GM12878 (cell line): ENCODE results near the gene C6orf89. TPM values are rescaled to one million over a fixed set of nuclear protein-coding genes. Genes with fewer than 3 reads are reported as not detected.

Source experiments
- ATAC-seq: fragments of 200-7000 bp; cut with Tn5 transposase; 3 replicates; pipeline ENCODE4 v1.9.1; 2020; ENCODE audit warnings: mild to moderate bottlenecking, moderate library complexity
- BruUV-seq: library from RNA; stranded (reverse); fragments of 400-500 nt; replicated peaks from 2 replicates; lab custom pipeline; 2021; lab: Mats Ljungman, UMichigan
- CTCF ChIA-PET: fragments of 300-600 bp; sonication (Branson Sonifier 250); formaldehyde crosslinking; extraction: SDS; loops from one replicate; lab custom pipeline; 2021; ENCODE audit warnings: inconsistent platforms; lab: Yijun Ruan, JAX
- POLR2A ChIA-PET: fragments of 350-600 bp; formaldehyde crosslinking; extraction: SDS; loops from one replicate; lab custom pipeline; 2021; ENCODE audit warnings: inconsistent platforms; lab: Charles Lee
- RAD21 ChIA-PET: fragments of 300-600 bp; sonication (Branson Sonifier 250); formaldehyde crosslinking; loops from one replicate; lab custom pipeline; 2023; ENCODE audit warnings: antibody characterized with exemption; ENCODE audit not compliant: unreplicated experiment; lab: Charles Lee
- SMC1A ChIA-PET: fragments of 300-600 bp; sonication (Branson Sonifier 250); formaldehyde crosslinking; loops from one replicate; lab custom pipeline; 2023; ENCODE audit not compliant: unreplicated experiment, uncharacterized antibody; lab: Charles Lee
- DNase-seq: peaks from one replicate; pipeline ENCODE4 v3.0.0-alpha.2; 2011; ENCODE audit warnings: low read depth, low spot score
- FAIRE-seq: peaks from 3 replicates; lab custom pipeline; 2011; peaks lifted over from hg19 to GRCh38; lab: Jason Lieb, UNC
- H2AFZ ChIP-seq: 2 replicates; pipeline ENCODE4 v1.6.0; 2011; ENCODE audit warnings: low read depth, low read length, control low read depth; ENCODE audit not compliant: control insufficient read depth
- H3K27ac ChIP-seq: 2 replicates; pipeline ENCODE4 v1.5.1; 2011; ENCODE audit warnings: control low read depth; ENCODE audit not compliant: control insufficient read depth, insufficient read depth
- H3K27me3 ChIP-seq, 2 experiments: replicated peaks in 1 of 2; 2 replicates each; pipeline versions ENCODE4 v1.6.0 to v1.6.1; 2011; ENCODE audit warnings: low read length in 1 of 2; ENCODE audit not compliant: control insufficient read depth in 2 of 2, insufficient read depth in 2 of 2
- H3K36me3 ChIP-seq, 2 experiments: 2 replicates each; pipeline ENCODE4 v1.5.1; 2011; ENCODE audit warnings: low read length in 1 of 2; ENCODE audit not compliant: control insufficient read depth in 2 of 2, insufficient read depth in 2 of 2
- H3K4me1 ChIP-seq: 2 replicates; pipeline ENCODE4 v1.6.1; 2011; ENCODE audit warnings: mild to moderate bottlenecking, low read length, moderate library complexity, mixed read lengths; ENCODE audit not compliant: control insufficient read depth, insufficient read depth
- H3K4me2 ChIP-seq: 2 replicates; pipeline ENCODE4 v1.6.0; 2011; ENCODE audit warnings: control low read depth; ENCODE audit not compliant: control insufficient read depth, insufficient read depth
- H3K4me3 ChIP-seq: fragments of 200-600 bp; sonication (generic); 2 replicates; pipeline ENCODE4 v1.5.1; 2016
- H3K79me2 ChIP-seq: 2 replicates; pipeline ENCODE4 v1.6.0; 2011; ENCODE audit warnings: low read length; ENCODE audit not compliant: control insufficient read depth, insufficient read depth
- H3K9ac ChIP-seq: 2 replicates; pipeline ENCODE4 v1.8.0; 2011; ENCODE audit warnings: low read length, control low read depth, mixed read lengths; ENCODE audit not compliant: control insufficient read depth, insufficient read depth
- H3K9me3 ChIP-seq: replicated peaks from 3 replicates; pipeline ENCODE4 v1.5.1; 2011; ENCODE audit warnings: mild to moderate bottlenecking, low read length; ENCODE audit not compliant: control insufficient read depth, insufficient read depth
- H4K20me1 ChIP-seq: 2 replicates; pipeline ENCODE4 v1.6.0; 2011; ENCODE audit not compliant: control insufficient read depth, insufficient read depth
- BMI1 ChIP-seq: fragments of 450-650 bp; IDR thresholded peaks from 2 replicates; pipeline ENCODE4 v1.6.1; 2016; ENCODE audit warnings: mild to moderate bottlenecking, moderate library complexity, borderline replicate concordance
- CBFB ChIP-seq: IDR thresholded peaks from 2 replicates; pipeline ENCODE4 v1.6.1; 2016; ENCODE audit warnings: antibody characterized with exemption, low read depth
- CBX5 ChIP-seq: sonication (generic); IDR thresholded peaks from 2 replicates; pipeline ENCODE4 v1.6.1; 2016; ENCODE audit warnings: low read depth, moderate library complexity, mild to moderate bottlenecking, inconsistent platforms
- NFYA ChIP-seq: IDR thresholded peaks from 2 replicates; pipeline ENCODE4 v1.6.1; 2011; ENCODE audit warnings: low read depth, mild to moderate bottlenecking, low read length, improper control_type of control experiment, borderline replicate concordance
- PML ChIP-seq: IDR thresholded peaks from 2 replicates; pipeline ENCODE4 v1.6.1; 2012; ENCODE audit warnings: low read length, inconsistent platforms
- POLR2A ChIP-seq: IDR thresholded peaks from 2 replicates; pipeline ENCODE4 v1.6.1; 2011; ENCODE audit warnings: low read depth, mild to moderate bottlenecking, low read length
- POLR2AphosphoS2 ChIP-seq: IDR thresholded peaks from 2 replicates; pipeline ENCODE4 v1.6.1; 2011; ENCODE audit warnings: low read depth, mild to moderate bottlenecking, low read length, improper control_type of control experiment, moderate library complexity
- SIX5 ChIP-seq: IDR thresholded peaks from 2 replicates; pipeline ENCODE4 v1.6.1; 2011; ENCODE audit warnings: mild to moderate bottlenecking, low read depth, low read length, moderate library complexity; ENCODE audit not compliant: severe bottlenecking
- ZNF24 ChIP-seq: fragments of 450-650 bp; IDR thresholded peaks from 2 replicates; pipeline ENCODE4 v1.6.1; 2017; ENCODE audit warnings: antibody characterized with exemption, mild to moderate bottlenecking
- WGBS: methylation state at CpG from one replicate; pipeline ENCODE4 v1.1.6; 2016; ENCODE audit warnings: low lambda C conversion rate; ENCODE audit not compliant: insufficient replicate concordance, insufficient coverage; ENCODE audit errors: missing lambda C conversion rate; 5-methylcytosine and 5-hydroxymethylcytosine counted together
- in situ Hi-C: fragments of 300-500 bp; cut with MboI; formaldehyde crosslinking; loops from 9 replicates; pipeline ENCODE4 v1.14.3; 2018; ENCODE audit warnings: mixed read lengths
- intact Hi-C: fragments of 100-400 bp; cut with micrococcal nuclease; formaldehyde crosslinking; loops from one replicate; pipeline ENCODE4 v1.14.2; 2022; ENCODE audit not compliant: unreplicated experiment
- polyA plus RNA-seq, 11 experiments: library from polyadenylated mRNA; depleted of rRNA in 4 of 11; unstranded in 6 of 11; stranded (reverse) in 5 of 11; fragments of >200 nt; fragmentation: Nextera tagmentation in 4 of 11; fragmentation: Illumina TruSeq in 1 of 11; extraction: Ambion mirVana in 4 of 11; extraction: Trizol in 1 of 11; gene quantifications; 1 replicate in 1 of 11; 2 replicates in 10 of 11; pipeline versions ENCODE4 v1.2.1 to v1.2.3, GENCODE V29; 2011 to 2016; ENCODE audit warnings: inconsistent platforms in 2 of 11, missing spikeins in 2 of 11, low read depth in 1 of 11
- total RNA-seq, 4 experiments: library from RNA; depleted of rRNA in 3 of 4; stranded (reverse); fragments of >200 nt in 3 of 4; fragmentation: Illumina TruSeq in 1 of 4; extraction: Trizol in 1 of 4; gene quantifications; 2 replicates each; pipeline versions ENCODE4 v1.2.1 to v1.2.3, GENCODE V29; 2013 to 2021
- TF ChIP-seq, protein P1 (sequence below), 3 experiments: IDR thresholded peaks in 2 of 3; conservative IDR thresholded peaks in 1 of 3; 2 replicates each; pipeline ENCODE4 v1.5.1; 2011; ENCODE audit warnings: low read depth in 3 of 3, low read length in 3 of 3, mild to moderate bottlenecking in 3 of 3, control low read depth in 2 of 3, moderate library complexity in 2 of 3, inconsistent platforms in 1 of 3, mixed read lengths in 1 of 3; ENCODE audit not compliant: control insufficient read depth in 2 of 3, insufficient read depth in 1 of 3; ENCODE audit errors: extremely low read depth in 1 of 3
- TF ChIP-seq, protein P2 (sequence below): fragments of 450-650 bp; IDR thresholded peaks from 2 replicates; pipeline ENCODE4 v1.6.1; 2017; ENCODE audit warnings: borderline replicate concordance

Gene C6orf89
- total and polyA plus RNA-seq, 10 of the 15 experiments (the other 5 are each of a cell fraction or from before 2014, with no cell fraction given), result 10.8 to 42.7 (median 28.6) TPM

DNA sequence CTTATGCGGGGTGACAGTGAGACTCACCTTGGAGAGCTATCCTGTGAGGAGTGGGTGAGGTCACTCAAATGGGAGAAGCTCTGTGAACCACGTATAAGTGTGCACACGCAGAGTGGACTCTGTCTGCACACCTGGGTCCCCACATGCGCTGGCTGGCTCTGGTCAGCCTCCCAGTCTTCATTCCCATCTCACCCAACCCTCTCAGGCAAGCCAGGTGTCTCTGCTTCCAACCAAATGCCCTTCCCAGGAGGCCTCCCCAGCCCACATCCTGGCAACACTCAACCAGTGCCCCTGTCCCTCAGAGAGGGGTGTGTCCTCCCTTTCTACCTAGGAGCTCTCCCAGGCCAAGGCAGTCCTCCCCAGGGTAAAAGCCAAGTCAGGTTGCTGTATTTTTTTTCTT, 60.8 kb downstream of the C6orf89 start:
- DNase-seq, result no peak
- Histone ChIP-seq H2AFZ (no peak overlapping the region), H4K20me1 (no peaks in the 10 kb centered on the region), H3K27me3 (no peaks in the 10 kb centered on the region), H3K27ac (no peak overlapping the region), H3K79me2 (no peaks in the 10 kb centered on the region), H3K4me1 (no peaks in the 10 kb centered on the region)
- RAD21 ChIA-PET, result interaction anchor here (1.0 kb wide), 1 partner anchor 72 kb away, joined by 4 read pairs; no protein-coding TSS in a partner anchor
- CTCF ChIA-PET, result interaction anchor here (1.2 kb wide), 1 partner anchor 8 kb away, joined by 3 read pairs; the partner anchor contains the start of gene PI16
- in situ Hi-C loops, result no loop called here
- SMC1A ChIA-PET, result interaction anchor here (1.7 kb wide), 1 partner anchor 71 kb away, joined by 4 read pairs; no protein-coding TSS in a partner anchor
- intact Hi-C loops, result no loop called here
- no peak for TF ChIP-seq CBX5
- no peak for TF ChIP-seq ZNF24
- TF ChIP-seq, all 136 proteins: peak for 0
- Histone ChIP-seq H3K36me3 (no peaks in the 10 kb centered on the region), H3K4me3 (no peak overlapping the region), H3K4me2 (no peak overlapping the region), H3K9ac (no peak overlapping the region), H3K9me3 (no peaks in the 10 kb centered on the region)
- whole genome bisulfite sequencing, result 69% methylated on average over 4 of the region's 4 CpGs
- BruUV-seq, result no TSS peak
- ATAC-seq (no peak), FAIRE-seq (no peak)
- POLR2A ChIA-PET, result interaction anchor here (0.9 kb wide), 1 partner anchor 9 kb away, joined by 4 read pairs; no protein-coding TSS in a partner anchor

DNA sequence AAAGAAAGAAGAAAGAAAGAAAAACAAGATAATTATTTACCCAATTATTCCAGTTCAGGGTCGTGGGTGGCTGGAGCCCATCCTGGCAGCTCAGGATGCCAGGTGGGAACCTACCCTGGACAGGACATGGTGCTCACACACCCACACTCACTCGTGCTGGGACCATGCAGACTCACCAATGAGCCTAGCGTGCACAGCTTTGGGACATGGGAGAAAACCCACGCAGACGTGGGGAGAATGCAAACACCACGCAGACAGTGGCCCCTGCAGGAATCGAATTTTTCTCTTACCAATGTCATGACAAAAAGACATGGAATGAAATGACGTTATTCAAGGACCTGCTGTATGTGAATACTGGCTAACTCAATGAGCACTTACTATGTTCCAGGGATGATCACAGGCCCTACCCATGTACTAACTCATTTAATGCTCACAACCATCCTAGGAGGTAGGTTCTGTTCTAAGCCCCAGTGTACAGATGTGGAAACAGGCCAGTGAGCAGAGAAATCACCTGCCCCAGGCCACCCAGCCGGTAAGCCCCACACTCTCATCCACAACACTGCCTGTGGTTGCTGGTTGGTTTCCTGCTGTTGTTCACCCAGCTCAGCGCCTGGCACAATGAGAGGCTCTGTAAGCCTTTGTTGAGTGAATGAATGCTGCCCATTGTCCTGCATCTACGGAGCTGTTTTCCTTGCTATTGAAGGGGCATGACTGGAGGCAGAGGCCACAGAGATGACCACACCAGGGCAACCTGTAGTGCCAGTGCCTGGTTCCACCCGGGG, 62.0 kb downstream of the C6orf89 start:
- RAD21 ChIA-PET, result interaction anchor here (1.0 kb wide), 1 partner anchor 70 kb away, joined by 4 read pairs; no protein-coding TSS in a partner anchor
- DNase-seq (no peak), ATAC-seq (peak; percentile 82), FAIRE-seq (no peak)
- no peak overlapping the region for H3K27ac ChIP-seq
- H2AFZ ChIP-seq, result no peak overlapping the region
- no peak overlapping the region for H3K4me3 ChIP-seq
- H3K79me2 ChIP-seq, result no peaks in the 10 kb centered on the region
- H3K27me3 ChIP-seq, result no peaks in the 10 kb centered on the region
- WGBS, result 43% methylated on average over 12 of the region's 12 CpGs
- H3K4me2 ChIP-seq, result no peak overlapping the region
- H3K9me3 ChIP-seq, result no peaks in the 10 kb centered on the region
- H3K9ac ChIP-seq, result no peak overlapping the region
- POLR2A ChIA-PET, result interaction anchor here (0.9 kb wide), 1 partner anchor 8 kb away, joined by 4 read pairs; no protein-coding TSS in a partner anchor
- SMC1A ChIA-PET, result interaction anchor here (0.6 to 1.7 kb wide), 3 partner anchors 38 to 70 kb away, joined by 3 to 4 read pairs (median 3); no protein-coding TSS in a partner anchor
- no peaks in the 10 kb centered on the region for H4K20me1 ChIP-seq
- intact Hi-C loops (no loop called here), in situ Hi-C loops (no loop called here)
- no peaks in the 10 kb centered on the region for H3K4me1 ChIP-seq
- no peaks in the 10 kb centered on the region for H3K36me3 ChIP-seq
- BruUV-seq, result no TSS peak
- CTCF ChIA-PET, result interaction anchor here (1.2 to 1.3 kb wide), 2 partner anchors 7 to 70 kb away, joined by 3 read pairs; partner anchors contain the start of gene PI16
- TF ChIP-seq POLR2AphosphoS2, result no peak
- TF ChIP-seq PML, result no peak
- TF ChIP-seq POLR2A, result no peak
- no peak for TF ChIP-seq BMI1
- TF ChIP-seq, protein P1, sequence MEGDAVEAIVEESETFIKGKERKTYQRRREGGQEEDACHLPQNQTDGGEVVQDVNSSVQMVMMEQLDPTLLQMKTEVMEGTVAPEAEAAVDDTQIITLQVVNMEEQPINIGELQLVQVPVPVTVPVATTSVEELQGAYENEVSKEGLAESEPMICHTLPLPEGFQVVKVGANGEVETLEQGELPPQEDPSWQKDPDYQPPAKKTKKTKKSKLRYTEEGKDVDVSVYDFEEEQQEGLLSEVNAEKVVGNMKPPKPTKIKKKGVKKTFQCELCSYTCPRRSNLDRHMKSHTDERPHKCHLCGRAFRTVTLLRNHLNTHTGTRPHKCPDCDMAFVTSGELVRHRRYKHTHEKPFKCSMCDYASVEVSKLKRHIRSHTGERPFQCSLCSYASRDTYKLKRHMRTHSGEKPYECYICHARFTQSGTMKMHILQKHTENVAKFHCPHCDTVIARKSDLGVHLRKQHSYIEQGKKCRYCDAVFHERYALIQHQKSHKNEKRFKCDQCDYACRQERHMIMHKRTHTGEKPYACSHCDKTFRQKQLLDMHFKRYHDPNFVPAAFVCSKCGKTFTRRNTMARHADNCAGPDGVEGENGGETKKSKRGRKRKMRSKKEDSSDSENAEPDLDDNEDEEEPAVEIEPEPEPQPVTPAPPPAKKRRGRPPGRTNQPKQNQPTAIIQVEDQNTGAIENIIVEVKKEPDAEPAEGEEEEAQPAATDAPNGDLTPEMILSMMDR (IDR thresholded peaks at IDR 0.05 in 2 of 3, conservative IDR thresholded peaks at IDR 0.05 in 1 of 3; ENCODE audit: control insufficient read depth in 2 of 3, extremely low read depth in 1 of 3, insufficient read depth in 1 of 3, low read depth in 3 of 3, low read length in 3 of 3), result no peak
- TF ChIP-seq SIX5, result no peak
- TF ChIP-seq NFYA, result no peak
- TF ChIP-seq CBFB, result no peak
- TF ChIP-seq, protein P2, sequence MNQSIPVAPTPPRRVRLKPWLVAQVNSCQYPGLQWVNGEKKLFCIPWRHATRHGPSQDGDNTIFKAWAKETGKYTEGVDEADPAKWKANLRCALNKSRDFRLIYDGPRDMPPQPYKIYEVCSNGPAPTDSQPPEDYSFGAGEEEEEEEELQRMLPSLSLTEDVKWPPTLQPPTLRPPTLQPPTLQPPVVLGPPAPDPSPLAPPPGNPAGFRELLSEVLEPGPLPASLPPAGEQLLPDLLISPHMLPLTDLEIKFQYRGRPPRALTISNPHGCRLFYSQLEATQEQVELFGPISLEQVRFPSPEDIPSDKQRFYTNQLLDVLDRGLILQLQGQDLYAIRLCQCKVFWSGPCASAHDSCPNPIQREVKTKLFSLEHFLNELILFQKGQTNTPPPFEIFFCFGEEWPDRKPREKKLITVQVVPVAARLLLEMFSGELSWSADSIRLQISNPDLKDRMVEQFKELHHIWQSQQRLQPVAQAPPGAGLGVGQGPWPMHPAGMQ, result no peak
